ENCODE data around the gene PIH1D1. TPM values are rescaled to one million over a fixed set of nuclear protein-coding genes. Genes with fewer than 3 reads are reported as not detected.

PIH1D1 gene
- total and polyA plus RNA-seq, 3 experiments from 2014 or later = 81.8 to 138 (median 132) TPM

GRCh38 chr19:49492573-49493405 is 41.2 kb upstream of the PIH1D1 start:
- ChIA-PET POLR2A (interaction anchor here (0.9 kb wide), 1 partner anchor 184 kb away, joined by 3 read pairs; the partner anchor contains the start of gene PRMT1), CTCF (interaction anchor here (0.7 to 2.2 kb wide), 5 partner anchors 12 to 76 kb away, joined by 3 to 6 read pairs (median 3); partner anchors contain the start of genes FLT3LG and PIH1D1)
- DNase-seq = no peak
- Histone ChIP-seq H3K4me1 (ENCODE audit: insufficient read depth, low read length) (peaks cover 53% of the 10 kb centered on the region), H3K4me3 (ENCODE audit: low read length) (no peak overlapping the region), H3K27ac (ENCODE audit: low read depth, low read length) (peak overlapping the region; percentile 14), H3K27me3 (ENCODE audit: insufficient read depth, low read length, poor library complexity, severe bottlenecking) (no peaks in the 10 kb centered on the region), H3K9me3 (ENCODE audit: low read length) (no peaks in the 10 kb centered on the region), H3K36me3 (ENCODE audit: insufficient read depth, low read length) (peaks cover 49% of the 10 kb centered on the region)
- Mint-ChIP-seq H3K9me3 (peaks cover 0 to 12% (median 6%) of the 10 kb centered on the region in 5 donors), H3K27ac (peak overlapping the region; percentile 83 to 97 (median 93)), H3K36me3 (peaks cover 17 to 74% (median 29%) of the 10 kb centered on the region in 3 donors), H3K27me3 (peaks cover 0 to 10% of the 10 kb centered on the region in 2 donors), H3K4me1 (peaks cover 64 to 81% (median 75%) of the 10 kb centered on the region in 3 donors), H3K4me3 (peak overlapping the region; percentile 32 to 91 (median 56))

- CTCF ChIA-PET = interaction anchor here (0.7 to 2.2 kb wide), 5 partner anchors 8 to 77 kb away, joined by 3 to 6 read pairs (median 3); partner anchors contain the start of gene FLT3LG
- Mint-ChIP-seq H3K36me3 (peaks cover 14 to 74% (median 29%) of the 10 kb centered on the region in 3 donors), H3K9me3 (peaks cover 0 to 14% (median 6%) of the 10 kb centered on the region in 5 donors), H3K4me1 (peaks cover 61 to 79% (median 74%) of the 10 kb centered on the region in 3 donors), H3K27ac (peak overlapping the region; percentile 83 to 97 (median 93)), H3K27me3 (peaks cover 0 to 10% of the 10 kb centered on the region in 2 donors), H3K4me3 (peak overlapping the region in 4 of 7 donors; percentile 20 to 83 (median 33))
- POLR2A ChIA-PET = no interaction called here
- Histone ChIP-seq H3K36me3 (ENCODE audit: insufficient read depth, low read length) (peaks cover 44% of the 10 kb centered on the region), H3K27ac (ENCODE audit: low read depth, low read length) (no peak overlapping the region), H3K27me3 (ENCODE audit: insufficient read depth, low read length, poor library complexity, severe bottlenecking) (no peaks in the 10 kb centered on the region), H3K9me3 (ENCODE audit: low read length) (no peaks in the 10 kb centered on the region), H3K4me3 (ENCODE audit: low read length) (no peak overlapping the region), H3K4me1 (ENCODE audit: insufficient read depth, low read length) (peaks cover 48% of the 10 kb centered on the region)
- DNase-seq = no peak
Observed at GRCh38 chr19:49491804-49492572, 40.4 kb upstream of the PIH1D1 start.

- Mint-ChIP-seq H3K27ac (peak overlapping the region; percentile 37 to 96 (median 93)), H3K9me3 (peaks cover 0 to 14% (median 6%) of the 10 kb centered on the region in 5 donors), H3K27me3 (peaks cover 0 to 10% of the 10 kb centered on the region in 2 donors), H3K36me3 (peaks cover 14 to 68% (median 29%) of the 10 kb centered on the region in 3 donors), H3K4me1 (peaks cover 59 to 80% (median 71%) of the 10 kb centered on the region in 3 donors), H3K4me3 (peak overlapping the region in 6 of 7 donors; percentile 20 to 98 (median 90))
- Histone ChIP-seq H3K27me3 (ENCODE audit: insufficient read depth, low read length, poor library complexity, severe bottlenecking) (no peaks in the 10 kb centered on the region), H3K9me3 (ENCODE audit: low read length) (no peaks in the 10 kb centered on the region), H3K4me3 (ENCODE audit: low read length) (no peak overlapping the region), H3K27ac (ENCODE audit: low read depth, low read length) (no peak overlapping the region), H3K4me1 (ENCODE audit: insufficient read depth, low read length) (peaks cover 56% of the 10 kb centered on the region), H3K36me3 (ENCODE audit: insufficient read depth, low read length) (peaks cover 45% of the 10 kb centered on the region)
- DNase-seq = no peak
- CTCF ChIA-PET = interaction anchor here (0.7 to 2.2 kb wide), 2 partner anchors 8 to 18 kb away, joined by 3 to 6 read pairs; partner anchors contain the start of gene FLT3LG
- POLR2A ChIA-PET = no interaction called here
Observed at GRCh38 chr19:49491030-49491803, 39.6 kb upstream of the PIH1D1 start.

- Histone ChIP-seq H3K36me3 (ENCODE audit: insufficient read depth, low read length) (peaks cover 52% of the 10 kb centered on the region), H3K27me3 (ENCODE audit: insufficient read depth, low read length, poor library complexity, severe bottlenecking) (no peaks in the 10 kb centered on the region), H3K27ac (ENCODE audit: low read depth, low read length) (peak overlapping the region; percentile 45), H3K4me1 (ENCODE audit: insufficient read depth, low read length) (peaks cover 56% of the 10 kb centered on the region), H3K4me3 (ENCODE audit: low read length) (peak overlapping the region; percentile 93), H3K9me3 (ENCODE audit: low read length) (no peaks in the 10 kb centered on the region)
- Mint-ChIP-seq H3K4me3 (peak overlapping the region; percentile 86 to 99 (median 97)), H3K4me1 (peaks cover 58 to 81% (median 65%) of the 10 kb centered on the region in 3 donors), H3K27ac (peak overlapping the region; percentile 88 to 97 (median 94)), H3K36me3 (peaks cover 14 to 74% (median 33%) of the 10 kb centered on the region in 3 donors), H3K9me3 (peaks cover 0 to 14% (median 6%) of the 10 kb centered on the region in 5 donors), H3K27me3 (peaks cover 0 to 7% of the 10 kb centered on the region in 2 donors)
- ChIA-PET POLR2A (no interaction called here), CTCF (interaction anchor here (1.3 to 2.9 kb wide), 5 partner anchors 15 to 80 kb away, joined by 4 to 9 read pairs (median 6); no protein-coding TSS in a partner anchor)
- no peak for DNase-seq
Observed at GRCh38 chr19:49490287-49491029, 38.8 kb upstream of the PIH1D1 start.

GRCh38 chr19:49489601-49490167 is 38.1 kb upstream of the PIH1D1 start:
- peaks cover 0 to 7% of the 10 kb centered on the region in 2 donors for H3K27me3 Mint-ChIP-seq
- peaks cover 52% of the 10 kb centered on the region for H3K36me3 ChIP-seq (ENCODE audit: insufficient read depth, low read length)
- peaks cover 50% of the 10 kb centered on the region for H3K4me1 ChIP-seq (ENCODE audit: insufficient read depth, low read length)
- peaks cover 54 to 76% (median 61%) of the 10 kb centered on the region in 3 donors for H3K4me1 Mint-ChIP-seq
- no peaks in the 10 kb centered on the region for H3K27me3 ChIP-seq (ENCODE audit: insufficient read depth, low read length, poor library complexity, severe bottlenecking)
- peak overlapping the region; percentile 92 for H3K27ac ChIP-seq (ENCODE audit: low read depth, low read length)
- peaks cover 14 to 80% (median 33%) of the 10 kb centered on the region in 3 donors for H3K36me3 Mint-ChIP-seq
- POLR2A ChIA-PET = interaction anchor here (0.7 kb wide), 1 partner anchor 38 kb away, joined by 3 read pairs; the partner anchor contains the start of gene PIH1D1
- CTCF ChIA-PET = interaction anchor here (1.1 to 2.9 kb wide), 11 partner anchors 12 to 189 kb away, joined by 3 to 14 read pairs (median 8); partner anchors contain the start of gene FLT3LG
- peak overlapping the region; percentile 88 to 97 (median 94) for H3K27ac Mint-ChIP-seq
- DNase-seq = peak in 2 of 5 donors; percentile 43 to 67
- H3K9me3 ChIP-seq (ENCODE audit: low read length) = no peaks in the 10 kb centered on the region
- H3K4me3 Mint-ChIP-seq = peak overlapping the region; percentile 86 to 99 (median 97)
- H3K9me3 Mint-ChIP-seq = peaks cover 0 to 14% (median 6%) of the 10 kb centered on the region in 5 donors
- peak overlapping the region; percentile 93 for H3K4me3 ChIP-seq (ENCODE audit: low read length)

- H3K4me1 ChIP-seq (ENCODE audit: insufficient read depth, low read length) = peaks cover 49% of the 10 kb centered on the region
- CTCF ChIA-PET = interaction anchor here (1.1 to 2.9 kb wide), 12 partner anchors 11 to 190 kb away, joined by 3 to 14 read pairs (median 7); partner anchors contain the start of gene FLT3LG
- peaks cover 52 to 72% (median 61%) of the 10 kb centered on the region in 3 donors for H3K4me1 Mint-ChIP-seq
- peaks cover 0 to 7% of the 10 kb centered on the region in 2 donors for H3K27me3 Mint-ChIP-seq
- peaks cover 0 to 14% (median 6%) of the 10 kb centered on the region in 5 donors for H3K9me3 Mint-ChIP-seq
- H3K4me3 ChIP-seq (ENCODE audit: low read length) = peak overlapping the region; percentile 93
- H3K27ac Mint-ChIP-seq = peak overlapping the region; percentile 88 to 97 (median 94)
- peaks cover 14 to 84% (median 33%) of the 10 kb centered on the region in 3 donors for H3K36me3 Mint-ChIP-seq
- no peaks in the 10 kb centered on the region for H3K27me3 ChIP-seq (ENCODE audit: insufficient read depth, low read length, poor library complexity, severe bottlenecking)
- peak overlapping the region; percentile 86 to 99 (median 97) for H3K4me3 Mint-ChIP-seq
- DNase-seq = no peak
- H3K9me3 ChIP-seq (ENCODE audit: low read length) = no peaks in the 10 kb centered on the region
- peak overlapping the region; percentile 92 for H3K27ac ChIP-seq (ENCODE audit: low read depth, low read length)
- POLR2A ChIA-PET = interaction anchor here (0.6 to 2.5 kb wide), 8 partner anchors 7 to 1214 kb away, joined by 3 to 27 read pairs (median 5); partner anchors contain the start of genes ALDH16A1, PIH1D1 and RPS11
- peaks cover 52% of the 10 kb centered on the region for H3K36me3 ChIP-seq (ENCODE audit: insufficient read depth, low read length)
Observed at GRCh38 chr19:49488863-49489537, 37.4 kb upstream of the PIH1D1 start.

Measured in CD8-positive, alpha-beta memory T cell (primary cell).